Measurements from ENCODE around the gene CDH12.
"Not testable (repeated sequence)": the region's sequence is repeated elsewhere in the genome, so short reads cannot be mapped to it uniquely, and the experiment has no call there.

The CDH12 gene

GRCh38 chr5:22168704-22169103 lies 684.4 kb downstream of the CDH12 start:
- DNase-seq (ENCODE audit: low read depth in 2 of 3, low spot score in 1 of 3) = not testable (repeated sequence)

GRCh38 chr5:22165931-22166330 lies 687.2 kb downstream of the CDH12 start:
- DNase-seq (ENCODE audit: low read depth in 2 of 3, low spot score in 1 of 3) = not testable (repeated sequence)

GRCh38 chr5:22164910-22165748 lies 688.0 kb downstream of the CDH12 start:
- not testable (repeated sequence) for DNase-seq (ENCODE audit: low read depth in 2 of 3, low spot score in 1 of 3)

- not testable (repeated sequence) for DNase-seq (ENCODE audit: low read depth in 2 of 3, low spot score in 1 of 3)
Measured at GRCh38 chr5:22156953-22157352, 696.2 kb downstream of the CDH12 start.

- DNase-seq (ENCODE audit: low read depth in 2 of 3, low spot score in 1 of 3) = not testable (repeated sequence)
Measured at GRCh38 chr5:22154779-22155178, 698.4 kb downstream of the CDH12 start.

- not testable (repeated sequence) for DNase-seq (ENCODE audit: low read depth in 2 of 3, low spot score in 1 of 3)
Measured at GRCh38 chr5:22151801-22152200, 701.3 kb downstream of the CDH12 start.

- DNase-seq (ENCODE audit: low read depth in 2 of 3, low spot score in 1 of 3) = not testable (repeated sequence)
Measured at GRCh38 chr5:22140418-22140817, 712.7 kb downstream of the CDH12 start.

GRCh38 chr5:22139662-22140300 lies 713.4 kb downstream of the CDH12 start:
- not testable (repeated sequence) for DNase-seq (ENCODE audit: low read depth in 2 of 3, low spot score in 1 of 3)

- no peak for DNase-seq (ENCODE audit: low read depth in 2 of 3, low spot score in 1 of 3)
Measured at GRCh38 chr5:22111320-22111719, 741.8 kb downstream of the CDH12 start.

GRCh38 chr5:22109315-22109714 lies 743.8 kb downstream of the CDH12 start:
- no peak for DNase-seq (ENCODE audit: low read depth in 2 of 3, low spot score in 1 of 3)

- no peak for DNase-seq (ENCODE audit: low read depth in 2 of 3, low spot score in 1 of 3)
Measured at GRCh38 chr5:22108545-22108944, 744.6 kb downstream of the CDH12 start.

GRCh38 chr5:22102823-22103359 lies 750.3 kb downstream of the CDH12 start:
- DNase-seq (ENCODE audit: low read depth in 2 of 3, low spot score in 1 of 3) = no peak

- no peak for DNase-seq (ENCODE audit: low read depth in 2 of 3, low spot score in 1 of 3)
Measured at GRCh38 chr5:22088517-22088916, 764.6 kb downstream of the CDH12 start.

GRCh38 chr5:22079566-22079965 lies 773.6 kb downstream of the CDH12 start:
- DNase-seq (ENCODE audit: low read depth in 2 of 3, low spot score in 1 of 3) = no peak

GRCh38 chr5:22079002-22079401 lies 774.1 kb downstream of the CDH12 start:
- DNase-seq (ENCODE audit: low read depth in 2 of 3, low spot score in 1 of 3) = no peak

GRCh38 chr5:22076586-22076985 lies 776.6 kb downstream of the CDH12 start:
- DNase-seq (ENCODE audit: low read depth in 2 of 3, low spot score in 1 of 3) = no peak

GRCh38 chr5:22070186-22070728 lies 782.9 kb downstream of the CDH12 start:
- DNase-seq (ENCODE audit: low read depth in 2 of 3, low spot score in 1 of 3) = no peak

GRCh38 chr5:22063717-22064116 lies 789.4 kb downstream of the CDH12 start:
- DNase-seq (ENCODE audit: low read depth in 2 of 3, low spot score in 1 of 3) = no peak

- DNase-seq (ENCODE audit: low read depth in 2 of 3, low spot score in 1 of 3) = no peak
Measured at GRCh38 chr5:22058620-22059019, 794.5 kb downstream of the CDH12 start.

GRCh38 chr5:22057012-22057411 lies 796.1 kb downstream of the CDH12 start:
- DNase-seq (ENCODE audit: low read depth in 2 of 3, low spot score in 1 of 3) = no peak

- DNase-seq (ENCODE audit: low read depth in 2 of 3, low spot score in 1 of 3) = no peak
Measured at GRCh38 chr5:22056601-22057000, 796.5 kb downstream of the CDH12 start.

GRCh38 chr5:22053195-22053594 lies 799.9 kb downstream of the CDH12 start:
- DNase-seq (ENCODE audit: low read depth in 2 of 3, low spot score in 1 of 3) = no peak

All from stimulated activated CD4-positive, alpha-beta T cell treated with anti-CD3 and anti-CD28 coated beads, Interleukin-12 subunit alpha, Interleukin-12 subunit beta, amount 100 ng/mL, for 48 hours (primary cell).